CD14-positive monocyte (primary cell): ENCODE results near the gene INPP4A. TPM values are rescaled to one million over a fixed set of nuclear protein-coding genes. Genes with fewer than 3 reads are reported as not detected.

Experiments
- DNase-seq, 3 donors: peaks; one replicate each; pipeline ENCODE4 v3.0.0-alpha.2; 2011 to 2022
- H2AFZ ChIP-seq: 2 replicates; pipeline ENCODE4 v1.6.0; 2012; ENCODE audit warnings: mild to moderate bottlenecking, low read depth, low read length, inconsistent platforms; ENCODE audit not compliant: insufficient read depth, poor library complexity, severe bottlenecking
- H3K27ac ChIP-seq, 2 donors: 1 replicate in 1 of 2; 2 replicates in 1 of 2; pipeline ENCODE4 v1.5.1; 2012 to 2013; ENCODE audit warnings: low read length in 2 of 2, control low read depth in 1 of 2, inconsistent platforms in 1 of 2, low read depth in 1 of 2, mild to moderate bottlenecking in 1 of 2
- H3K27me3 ChIP-seq, 2 donors: one replicate each; pipeline versions ENCODE4 v1.6.0 to v1.6.1; 2011 to 2013; ENCODE audit warnings: low read length in 2 of 2; ENCODE audit not compliant: control insufficient read depth in 2 of 2, insufficient read depth in 2 of 2
- H3K36me3 ChIP-seq, 2 donors: replicated peaks in 1 of 2; 1 replicate in 1 of 2; 2 replicates in 1 of 2; pipeline versions ENCODE4 v1.5.1 to v1.6.1; 2012 to 2013; ENCODE audit warnings: low read length in 2 of 2, control low read depth in 1 of 2, inconsistent platforms in 1 of 2, mild to moderate bottlenecking in 1 of 2; ENCODE audit not compliant: insufficient read depth in 2 of 2, control insufficient read depth in 1 of 2
- H3K4me1 ChIP-seq, 2 donors: 1 replicate in 1 of 2; 2 replicates in 1 of 2; pipeline versions ENCODE4 v1.5.1 to v1.6.1; 2012 to 2013; ENCODE audit warnings: low read length in 2 of 2, control low read depth in 1 of 2, inconsistent platforms in 1 of 2, mild to moderate bottlenecking in 1 of 2, moderate library complexity in 1 of 2; ENCODE audit not compliant: insufficient read depth in 2 of 2, control insufficient read depth in 1 of 2
- H3K4me2 ChIP-seq: replicated peaks from 2 replicates; pipeline ENCODE3; 2012; ENCODE audit warnings: low read length, moderate library complexity, mild to moderate bottlenecking; ENCODE audit not compliant: poor library complexity, severe bottlenecking; ENCODE audit errors: extremely low read depth
- H3K4me3 ChIP-seq, 3 experiments: fragments of 200-600 bp in 1 of 3; sonication (generic) in 1 of 3; replicated peaks in 1 of 3; 1 replicate in 2 of 3; 2 replicates in 1 of 3; pipeline ENCODE4 v1.5.1; 2011 to 2013; ENCODE audit warnings: low read length in 3 of 3, mild to moderate bottlenecking in 3 of 3, control low read depth in 2 of 3, low read depth in 2 of 3, inconsistent platforms in 1 of 3, moderate library complexity in 1 of 3
- H3K79me2 ChIP-seq: 2 replicates; pipeline ENCODE4 v1.6.0; 2012; ENCODE audit warnings: mild to moderate bottlenecking, control low read depth, inconsistent platforms, low read length, moderate library complexity; ENCODE audit not compliant: insufficient read depth
- H3K9ac ChIP-seq: 2 replicates; pipeline ENCODE4 v1.6.0; 2017; ENCODE audit warnings: low read length, mild to moderate bottlenecking; ENCODE audit not compliant: insufficient read depth, poor library complexity, severe bottlenecking
- H3K9me3 ChIP-seq, 2 donors: replicated peaks in 1 of 2; 1 replicate in 1 of 2; 2 replicates in 1 of 2; pipeline versions ENCODE4 v1.5.1 to v1.6.1; 2012 to 2013; ENCODE audit warnings: low read length in 2 of 2, control low read depth in 1 of 2; ENCODE audit not compliant: control insufficient read depth in 1 of 2, insufficient read depth in 1 of 2
- H4K20me1 ChIP-seq: 2 replicates; pipeline ENCODE4 v1.6.0; 2012; ENCODE audit warnings: mild to moderate bottlenecking, low read length, control low read depth, moderate library complexity; ENCODE audit not compliant: insufficient read depth
- H3K27ac Mint-ChIP-seq, 7 donors: one replicate each; pipeline ENCODE4 v1.8.0; 2020; ENCODE audit warnings: mild to moderate bottlenecking in 7 of 7, mixed read lengths in 7 of 7, moderate library complexity in 6 of 7, inconsistent platforms in 2 of 7
- H3K27me3 Mint-ChIP-seq, 3 donors: one replicate each; pipeline ENCODE4 v1.8.0; 2021 to 2022; ENCODE audit warnings: low read depth in 3 of 3, mild to moderate bottlenecking in 3 of 3, mixed read lengths in 3 of 3, moderate library complexity in 3 of 3, inconsistent platforms in 1 of 3
- H3K36me3 Mint-ChIP-seq, 2 donors: one replicate each; pipeline ENCODE4 v1.8.0; 2020; ENCODE audit warnings: mixed read lengths in 2 of 2, inconsistent platforms in 1 of 2, mild to moderate bottlenecking in 1 of 2
- H3K4me1 Mint-ChIP-seq: one replicate; pipeline ENCODE4 v1.8.0; 2020; ENCODE audit warnings: mild to moderate bottlenecking, mixed read lengths
- H3K4me3 Mint-ChIP-seq, 2 donors: one replicate each; pipeline ENCODE4 v1.8.0; 2020; ENCODE audit warnings: mild to moderate bottlenecking in 2 of 2, mixed read lengths in 2 of 2, moderate library complexity in 1 of 2
- H3K9me3 Mint-ChIP-seq, 7 donors: one replicate each; pipeline ENCODE4 v1.8.0; 2020 to 2022; ENCODE audit warnings: mixed read lengths in 7 of 7, mild to moderate bottlenecking in 6 of 7, moderate library complexity in 6 of 7, inconsistent platforms in 2 of 7
- WGBS: methylation state at CpG from one replicate; pipeline ENCODE4 v1.1.5; 2013; ENCODE audit warnings: missing lambda C conversion rate; ENCODE audit not compliant: insufficient coverage; 5-methylcytosine and 5-hydroxymethylcytosine counted together
- intact Hi-C, 2 donors: fragments of 100-400 bp; cut with micrococcal nuclease; formaldehyde crosslinking; loops; one replicate each; pipeline versions ENCODE4 v1.15.0 to v1.15.1; 2023
- polyA plus RNA-seq, 3 donors: library from polyadenylated mRNA; depleted of rRNA in 1 of 3; unstranded in 2 of 3; stranded (reverse) in 1 of 3; fragments of 300-500 nt in 2 of 3; fragments of >200 nt in 1 of 3; fragmentation: Illumina TruSeq in 2 of 3; gene quantifications; 1 replicate in 2 of 3; 2 replicates in 1 of 3; pipeline ENCODE4 v1.2.3, GENCODE V29; 2012 to 2021
- TF ChIP-seq, protein P1 (sequence below): fragments of 200-600 bp; IDR thresholded peaks from one replicate; pipeline ENCODE4 v1.8.0; 2022; ENCODE audit warnings: antibody characterized with exemption, mild to moderate bottlenecking

The INPP4A gene
- polyA plus RNA-seq, 3 donors: 13.7 to 52.4 (median 20.7) TPM

DNA sequence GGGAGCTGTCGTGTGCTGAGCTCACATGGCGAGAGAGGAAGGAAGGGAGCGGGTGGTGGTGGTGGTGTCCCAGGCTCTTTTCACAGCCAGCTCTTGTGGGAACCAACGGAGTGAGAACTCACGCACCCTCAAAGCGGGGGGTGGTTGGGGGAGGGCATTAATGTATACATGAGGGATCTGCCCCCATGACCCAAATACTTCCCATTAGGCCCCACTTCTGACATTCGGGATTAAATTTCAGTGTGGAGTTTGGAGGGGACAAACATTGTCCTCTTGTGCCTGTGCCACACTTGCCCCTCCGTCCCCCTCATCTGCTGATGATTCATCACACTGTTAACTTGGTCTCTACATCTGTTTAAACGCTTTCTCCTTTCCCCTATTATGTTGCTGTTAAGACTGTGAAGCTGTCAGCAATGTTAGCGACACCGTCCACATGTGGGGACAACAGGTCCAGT is 22.5 kb downstream of the INPP4A start:
- Mint-ChIP-seq H3K4me3 (peak overlapping the region in 1 of 2 donors; percentile 29), H3K9me3 (peaks cover 0 to 8% (median 3%) of the 10 kb centered on the region in 7 donors), H3K27ac (peak overlapping the region; percentile 96 to 99 (median 97)), H3K36me3 (peaks cover 25 to 41% of the 10 kb centered on the region in 2 donors), H3K4me1 (peaks cover 90% of the 10 kb centered on the region), H3K27me3 (no peaks in the 10 kb centered on the region)
- H3K9me3 ChIP-seq: no peaks in the 10 kb centered on the region
- 35% methylated on average over 5 of the region's 11 CpGs for WGBS
- intact Hi-C loops: no loop called here
- H3K9ac ChIP-seq: no peak overlapping the region
- no peak overlapping the region for H3K4me2 ChIP-seq
- H3K27ac ChIP-seq: peak overlapping the region; percentile 93 to 97
- peaks cover 76% of the 10 kb centered on the region for H3K79me2 ChIP-seq
- H3K4me1 ChIP-seq: peaks cover 79 to 98% of the 10 kb centered on the region in 2 donors
- H2AFZ ChIP-seq: no peak overlapping the region
- TF ChIP-seq, protein P1, sequence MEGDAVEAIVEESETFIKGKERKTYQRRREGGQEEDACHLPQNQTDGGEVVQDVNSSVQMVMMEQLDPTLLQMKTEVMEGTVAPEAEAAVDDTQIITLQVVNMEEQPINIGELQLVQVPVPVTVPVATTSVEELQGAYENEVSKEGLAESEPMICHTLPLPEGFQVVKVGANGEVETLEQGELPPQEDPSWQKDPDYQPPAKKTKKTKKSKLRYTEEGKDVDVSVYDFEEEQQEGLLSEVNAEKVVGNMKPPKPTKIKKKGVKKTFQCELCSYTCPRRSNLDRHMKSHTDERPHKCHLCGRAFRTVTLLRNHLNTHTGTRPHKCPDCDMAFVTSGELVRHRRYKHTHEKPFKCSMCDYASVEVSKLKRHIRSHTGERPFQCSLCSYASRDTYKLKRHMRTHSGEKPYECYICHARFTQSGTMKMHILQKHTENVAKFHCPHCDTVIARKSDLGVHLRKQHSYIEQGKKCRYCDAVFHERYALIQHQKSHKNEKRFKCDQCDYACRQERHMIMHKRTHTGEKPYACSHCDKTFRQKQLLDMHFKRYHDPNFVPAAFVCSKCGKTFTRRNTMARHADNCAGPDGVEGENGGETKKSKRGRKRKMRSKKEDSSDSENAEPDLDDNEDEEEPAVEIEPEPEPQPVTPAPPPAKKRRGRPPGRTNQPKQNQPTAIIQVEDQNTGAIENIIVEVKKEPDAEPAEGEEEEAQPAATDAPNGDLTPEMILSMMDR: no peak
- peak; percentile 43 to 60 (median 47) for DNase-seq
- peak overlapping the region in 1 of 3 experiments; percentile 16 for H3K4me3 ChIP-seq
- peaks cover 13% of the 10 kb centered on the region for H4K20me1 ChIP-seq
- H3K36me3 ChIP-seq: no peaks in the 10 kb centered on the region
- no peaks in the 10 kb centered on the region for H3K27me3 ChIP-seq

DNA sequence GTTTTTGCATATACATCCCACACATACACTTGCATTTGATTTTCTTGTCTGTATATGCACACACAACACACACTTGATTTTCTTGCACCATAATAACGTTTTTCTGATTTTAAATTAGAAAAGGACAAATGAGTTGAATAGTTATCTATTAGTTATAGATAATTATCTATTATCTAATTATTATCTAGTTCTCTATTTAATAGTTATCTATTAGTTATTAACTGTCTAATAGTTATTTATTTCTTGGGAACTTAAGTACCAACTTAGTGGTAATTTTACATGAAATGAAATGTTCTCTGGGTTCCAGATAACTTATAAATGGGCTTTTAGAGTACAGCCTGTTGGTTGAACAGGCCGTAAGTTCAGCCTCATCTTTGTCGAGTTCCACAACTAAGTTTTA is 23.0 kb downstream of the INPP4A start:
- Histone ChIP-seq H3K9ac (no peak overlapping the region), H3K27me3 (no peaks in the 10 kb centered on the region), H3K4me2 (no peak overlapping the region), H3K9me3 (no peaks in the 10 kb centered on the region), H3K79me2 (peaks cover 76% of the 10 kb centered on the region), H3K27ac (peak overlapping the region in 1 of 2 donors; percentile 97), H4K20me1 (peaks cover 19% of the 10 kb centered on the region), H3K4me1 (peaks cover 81 to 98% of the 10 kb centered on the region in 2 donors), H3K4me3 (no peak overlapping the region), H2AFZ (no peak overlapping the region), H3K36me3 (no peaks in the 10 kb centered on the region)
- no CpG with 5 or more reads among the region's 3 CpGs for WGBS
- DNase-seq: no peak
- Mint-ChIP-seq H3K4me1 (peaks cover 95% of the 10 kb centered on the region), H3K27ac (peak overlapping the region in 4 of 7 donors; percentile 20 to 97 (median 70)), H3K9me3 (peaks cover 0 to 8% (median 3%) of the 10 kb centered on the region in 7 donors), H3K27me3 (no peaks in the 10 kb centered on the region), H3K36me3 (peaks cover 25 to 41% of the 10 kb centered on the region in 2 donors), H3K4me3 (no peak overlapping the region)
- TF ChIP-seq, protein P1: no peak
- intact Hi-C loops: no loop called here
